Superior temporal gyrus (tissue), 1 donor: Measurements from ENCODE around the gene CPEB1.
A peak's percentile ranks its signal among the peaks of the same experiment; 100 is the strongest.
"Not testable (repeated sequence)": the region's sequence is repeated elsewhere in the genome, so short reads cannot be mapped to it uniquely, and the experiment has no call there.

ENCODE experiments used
- DNase-seq: peaks from one replicate; pipeline ENCODE4 v3.0.0-alpha.2; 2016; ENCODE audit errors: extremely low spot score

Gene CPEB1

DNA sequence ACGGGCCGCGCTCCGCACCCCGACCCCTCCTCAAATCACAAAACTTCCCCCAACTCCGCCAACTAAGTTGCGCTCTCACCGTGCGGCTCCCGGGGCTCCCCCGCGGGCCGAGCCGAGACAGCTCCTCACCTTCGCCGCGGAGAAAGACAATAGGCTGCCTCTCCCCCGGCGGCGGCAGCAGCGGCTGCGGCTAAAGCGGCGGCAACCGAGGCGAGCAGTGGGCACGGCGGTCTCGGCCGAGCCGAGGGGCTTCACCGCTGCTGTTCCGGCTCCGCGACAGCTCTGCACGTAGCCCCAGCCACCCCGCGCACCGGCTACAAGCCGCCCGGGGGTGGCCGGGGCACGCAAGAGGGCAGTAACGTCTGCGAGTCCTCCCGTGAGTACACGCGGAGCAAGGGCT lies 133.6 kb downstream of the CPEB1 start:
- DNase-seq = not testable (repeated sequence)

DNA sequence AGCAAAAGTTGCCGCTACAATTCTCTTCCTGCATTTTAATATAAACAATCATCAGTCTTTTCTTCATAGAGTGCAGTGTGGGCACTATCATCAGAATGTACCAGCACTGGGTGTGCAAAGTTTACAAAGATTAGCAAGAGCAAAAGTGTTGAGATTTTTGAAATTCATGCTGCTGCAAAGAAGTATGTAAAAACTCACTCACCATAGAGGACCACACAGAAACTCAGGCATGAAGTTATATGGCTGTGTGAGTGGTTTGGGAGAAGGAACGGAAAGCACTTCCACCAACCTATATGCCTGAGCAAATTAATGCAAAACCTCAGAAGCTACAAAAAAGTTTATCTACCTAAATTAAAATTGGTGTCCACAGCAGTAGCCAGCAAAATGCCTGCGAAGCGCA lies 139.5 kb downstream of the CPEB1 start:
- DNase-seq = peak; percentile 3

DNA sequence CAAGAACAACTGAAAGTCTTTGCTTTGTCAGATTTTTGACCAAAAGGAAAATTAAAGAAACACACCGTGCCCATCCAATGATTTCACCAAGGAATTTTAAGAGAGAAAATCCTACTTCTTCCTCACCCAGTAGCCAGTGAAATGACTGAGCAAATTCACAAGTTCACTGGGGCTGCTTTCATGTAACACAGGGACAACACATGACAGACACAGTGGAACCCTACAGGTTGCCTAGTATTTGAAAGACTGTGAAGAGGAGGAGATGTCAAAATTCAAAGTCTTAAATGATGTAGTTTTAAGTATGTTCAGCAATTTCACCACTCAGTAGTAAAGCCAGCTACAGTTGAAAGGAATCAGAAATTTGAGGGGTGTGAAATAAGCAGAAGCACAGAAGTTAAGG lies 140.1 kb downstream of the CPEB1 start:
- not testable (repeated sequence) for DNase-seq

DNA sequence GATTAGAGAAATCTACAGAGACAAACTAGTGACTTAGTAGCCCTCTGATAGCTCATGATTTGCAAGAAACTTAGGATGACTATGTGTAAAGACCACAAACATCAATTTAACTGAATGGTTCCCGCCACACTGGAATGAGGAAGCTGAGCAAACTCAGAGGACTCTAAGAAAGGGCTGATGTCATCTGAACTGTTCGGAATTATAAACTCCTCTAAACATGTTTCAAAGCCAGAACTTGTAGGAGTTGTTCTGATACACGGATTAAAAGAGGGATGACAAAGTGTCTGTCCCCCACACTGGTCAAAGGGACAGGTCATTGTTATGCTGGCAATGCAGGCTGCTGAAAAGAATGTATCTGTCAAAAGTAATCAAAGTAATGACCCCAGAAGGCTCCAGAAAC lies 141.3 kb downstream of the CPEB1 start:
- not testable (repeated sequence) for DNase-seq

DNA sequence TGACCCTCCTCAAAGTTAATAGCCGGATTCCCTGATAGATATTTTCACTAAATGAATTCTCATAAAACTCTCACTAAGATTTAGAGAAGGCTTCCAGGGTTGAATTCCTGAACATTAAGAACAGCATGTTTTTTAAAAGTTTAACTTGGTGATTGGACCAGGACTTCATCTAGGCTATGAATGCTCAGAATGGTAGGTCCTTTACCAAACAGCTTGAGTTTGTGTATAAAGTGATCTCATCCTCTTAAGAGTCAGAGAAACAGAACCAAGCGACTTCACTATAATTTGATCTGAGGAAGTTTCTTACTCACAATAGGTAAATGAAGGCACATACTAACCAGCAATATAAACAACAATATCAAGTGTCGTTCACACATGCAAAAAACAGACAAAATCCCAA lies 143.1 kb downstream of the CPEB1 start:
- DNase-seq = not testable (repeated sequence)

DNA sequence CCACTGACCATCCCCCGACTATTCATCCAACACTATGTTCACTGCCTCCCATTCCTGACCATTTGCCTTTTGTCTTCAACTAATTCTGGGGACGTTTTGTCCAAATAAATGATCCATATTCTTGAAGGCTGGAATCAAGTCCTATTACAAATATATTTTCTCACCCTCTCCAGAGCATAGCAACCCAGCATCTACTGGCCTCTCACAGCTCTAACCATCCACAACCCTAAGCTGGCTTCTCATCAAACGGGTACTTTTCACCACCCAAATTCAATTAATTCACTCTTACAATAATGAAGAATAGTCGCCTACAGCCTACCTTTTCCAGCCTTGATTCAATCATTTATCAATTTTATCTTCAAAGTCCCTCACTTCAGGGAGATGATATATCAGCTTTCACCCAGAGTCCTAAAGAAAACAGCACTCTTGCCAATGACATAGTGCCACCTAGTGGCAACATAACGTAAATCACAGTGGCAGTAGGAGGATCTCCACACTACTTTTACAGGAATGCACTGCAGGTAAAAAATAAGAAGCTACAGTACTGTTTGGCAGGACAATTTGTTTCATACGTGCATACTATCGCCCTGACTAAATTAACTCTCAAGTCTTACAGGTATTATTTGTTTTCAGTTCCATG lies 144.3 kb downstream of the CPEB1 start:
- DNase-seq = not testable (repeated sequence)

DNA sequence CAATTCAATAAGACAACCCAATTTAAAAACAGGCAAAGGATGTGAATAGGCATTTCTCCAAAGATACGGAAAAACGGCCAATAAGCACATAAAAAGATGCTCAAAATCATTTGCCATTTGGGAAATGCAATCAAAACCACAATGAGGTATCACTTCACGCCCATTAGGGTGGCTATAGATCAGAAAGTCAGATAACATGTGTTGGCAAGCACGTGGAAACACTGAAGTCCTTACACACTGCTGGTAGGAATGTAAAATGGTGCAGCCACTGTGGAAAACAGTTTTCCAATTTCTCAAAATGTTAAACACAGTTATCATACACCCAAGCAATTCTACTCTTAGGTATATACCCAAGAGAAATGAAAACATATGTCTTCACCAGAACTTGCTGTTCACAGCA lies 146.4 kb downstream of the CPEB1 start:
- not testable (repeated sequence) for DNase-seq

DNA sequence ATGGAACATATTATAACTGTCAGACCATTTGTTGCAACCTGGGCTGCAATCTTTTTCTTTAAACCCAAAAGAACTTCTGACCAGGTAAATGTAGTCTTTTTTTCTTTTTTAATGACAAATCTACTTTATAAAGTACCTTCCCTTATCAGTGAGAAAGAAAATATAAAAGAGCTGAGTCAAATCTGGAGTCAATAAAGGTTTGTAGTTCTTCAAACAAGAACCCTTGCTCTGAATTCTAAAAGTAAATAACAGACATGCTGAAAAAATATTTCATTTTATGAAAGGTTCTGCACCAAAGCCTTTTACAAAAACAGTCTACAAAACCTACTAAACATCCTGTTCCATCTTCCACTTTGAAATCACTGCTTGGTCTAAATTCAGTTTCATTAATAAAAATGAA lies 149.2 kb downstream of the CPEB1 start:
- DNase-seq = not testable (repeated sequence)
